Panc1 (cell line): ENCODE data around the gene RAD51D. TPM values are rescaled to one million over a fixed set of nuclear protein-coding genes. Genes with fewer than 3 reads are reported as not detected.

ENCODE experiments used
- ATAC-seq: fragments of 200-7000 bp; cut with Tn5 transposase; 2 replicates; pipeline ENCODE4 v1.9.1; 2020; ENCODE audit warnings: mild to moderate bottlenecking, moderate library complexity
- BruUV-seq: library from RNA; stranded (reverse); fragments of 400-500 nt; replicated peaks from 2 replicates; lab custom pipeline; 2021; lab: Mats Ljungman, UMichigan
- CTCF ChIA-PET: fragments of 300-600 bp; sonication (Branson Sonifier 250); formaldehyde crosslinking; loops from one replicate; lab custom pipeline; 2022; ENCODE audit warnings: antibody characterized with exemption; lab: Charles Lee
- POLR2A ChIA-PET: fragments of 300-600 bp; sonication (Branson Sonifier 250); formaldehyde crosslinking; loops from one replicate; lab custom pipeline; 2022; ENCODE audit warnings: antibody characterized with exemption; lab: Charles Lee
- DNase-seq: peaks from one replicate; pipeline ENCODE4 v3.0.0-alpha.2; 2010; ENCODE audit warnings: low read depth, low spot score
- H3K27ac ChIP-seq: 2 replicates; pipeline ENCODE4 v1.5.1; 2011; ENCODE audit warnings: mild to moderate bottlenecking, low read length, inconsistent platforms
- H3K27me3 ChIP-seq: fragments of 200-500 bp; sonication (Bioruptor generic); 2 replicates; pipeline ENCODE4 v1.6.0; 2014; ENCODE audit warnings: low read length, inconsistent platforms; ENCODE audit not compliant: control insufficient read depth, insufficient read depth
- H3K36me3 ChIP-seq: fragments of 200-500 bp; sonication (Bioruptor generic); 2 replicates; pipeline ENCODE4 v1.5.1; 2014; ENCODE audit warnings: inconsistent platforms, mild to moderate bottlenecking, low read length, moderate library complexity; ENCODE audit not compliant: control insufficient read depth, insufficient read depth
- H3K4me1 ChIP-seq: 2 replicates; pipeline ENCODE4 v1.5.1; 2011; ENCODE audit warnings: inconsistent platforms, mild to moderate bottlenecking, low read length, moderate library complexity; ENCODE audit not compliant: control insufficient read depth, insufficient read depth
- H3K4me3 ChIP-seq, 2 experiments: 2 replicates each; pipeline ENCODE4 v1.5.1; 2011 to 2012; ENCODE audit warnings: low read depth in 2 of 2, low read length in 2 of 2, mild to moderate bottlenecking in 2 of 2, inconsistent platforms in 1 of 2, moderate library complexity in 1 of 2
- H3K9me3 ChIP-seq: fragments of 200-500 bp; sonication (Bioruptor generic); 2 replicates; pipeline ENCODE4 v1.5.1; 2014; ENCODE audit warnings: low read depth, mild to moderate bottlenecking, inconsistent platforms, low read length, moderate library complexity; ENCODE audit not compliant: control insufficient read depth, insufficient read depth
- POLR2AphosphoS5 ChIP-seq: IDR thresholded peaks from 2 replicates; pipeline ENCODE4 v1.6.1; 2012; ENCODE audit warnings: mild to moderate bottlenecking, low read depth, low read length, moderate library complexity
- SIN3A ChIP-seq: IDR thresholded peaks from 2 replicates; pipeline ENCODE4 v1.6.1; 2012; ENCODE audit warnings: low read depth, mild to moderate bottlenecking, low read length, moderate library complexity, borderline replicate concordance; ENCODE audit not compliant: insufficient read depth
- TCF7L2 ChIP-seq: IDR thresholded peaks from 2 replicates; pipeline ENCODE4 v1.6.1; 2011; ENCODE audit warnings: mild to moderate bottlenecking, low read depth, low read length, inconsistent platforms
- in situ Hi-C: cut with HindIII; loops from 2 replicates; pipeline ENCODE4 v1.10.0; 2016; ENCODE audit warnings: low sequenced_read_pairs, low pct_unique_long_range_greater_than_20kb
- intact Hi-C: fragments of 100-400 bp; cut with micrococcal nuclease; formaldehyde crosslinking; loops from one replicate; pipeline ENCODE4 v1.10.0; 2022; ENCODE audit not compliant: unreplicated experiment
- total RNA-seq: library from RNA; stranded (reverse); gene quantifications from one replicate; pipeline ENCODE4 v1.2.1, GENCODE V29; 2021; ENCODE audit not compliant: unreplicated experiment
- TF ChIP-seq, protein P1 (sequence below): fragments of 450-650 bp; IDR thresholded peaks from 2 replicates; pipeline ENCODE4 v1.5.1; 2017; ENCODE audit warnings: mild to moderate bottlenecking
- TF ChIP-seq, protein P2 (sequence below), 2 experiments: IDR thresholded peaks; 2 replicates each; pipeline ENCODE4 v1.6.1; 2011 to 2012; ENCODE audit warnings: low read depth in 2 of 2, control low read depth in 1 of 2, low read length in 1 of 2, mild to moderate bottlenecking in 1 of 2, moderate library complexity in 1 of 2; ENCODE audit not compliant: insufficient read depth in 1 of 2

Gene RAD51D
- total RNA-seq, 1 experiment from 2014 or later = 25.9 TPM

DNA sequence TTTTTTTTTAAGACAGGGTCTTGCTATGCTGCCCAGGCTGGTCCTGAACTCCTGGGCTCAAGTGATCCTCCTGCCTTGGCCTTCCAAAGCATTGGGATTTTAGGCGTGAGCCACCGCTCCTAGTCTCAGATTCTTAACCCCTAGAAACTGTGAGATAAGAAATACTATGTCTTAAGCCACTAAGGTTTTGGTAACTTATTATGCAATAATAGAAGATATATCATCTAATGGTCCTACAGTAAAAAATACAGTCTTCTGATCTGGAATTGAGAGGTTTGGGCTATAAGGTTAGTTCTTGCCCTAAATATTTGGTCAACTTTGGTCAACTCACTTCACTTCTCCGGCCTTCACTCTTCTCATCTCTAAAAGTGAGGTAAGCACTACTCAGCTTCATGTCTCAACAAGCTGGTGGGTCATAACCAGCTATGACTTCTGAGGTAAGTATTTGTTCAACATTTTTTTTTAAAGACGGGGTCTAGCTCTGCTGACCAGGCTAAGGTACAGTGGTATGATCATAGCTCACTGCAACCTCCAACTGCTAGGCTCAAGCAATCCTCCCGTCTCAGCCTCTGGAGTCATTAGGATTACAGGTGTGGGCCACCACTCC lies 14.7 kb downstream of the RAD51D start:
- CTCF ChIA-PET = no interaction called here
- in situ Hi-C loops = no loop called here

GRCh38 chr17:35103271-35103670 lies 16.4 kb downstream of the RAD51D start:
- ChIA-PET CTCF (interaction anchor here (1.6 kb wide), 1 partner anchor 14 kb away, joined by 6 read pairs; no protein-coding TSS in a partner anchor), POLR2A (no interaction called here)
- Histone ChIP-seq H3K4me1 (no peaks in the 10 kb centered on the region), H3K4me3 (no peak overlapping the region), H3K27me3 (no peaks in the 10 kb centered on the region), H3K36me3 (no peaks in the 10 kb centered on the region), H3K9me3 (no peaks in the 10 kb centered on the region), H3K27ac (no peak overlapping the region)
- in situ Hi-C loops (no loop called here), intact Hi-C loops (no loop called here)
- TF ChIP-seq, protein P1, sequence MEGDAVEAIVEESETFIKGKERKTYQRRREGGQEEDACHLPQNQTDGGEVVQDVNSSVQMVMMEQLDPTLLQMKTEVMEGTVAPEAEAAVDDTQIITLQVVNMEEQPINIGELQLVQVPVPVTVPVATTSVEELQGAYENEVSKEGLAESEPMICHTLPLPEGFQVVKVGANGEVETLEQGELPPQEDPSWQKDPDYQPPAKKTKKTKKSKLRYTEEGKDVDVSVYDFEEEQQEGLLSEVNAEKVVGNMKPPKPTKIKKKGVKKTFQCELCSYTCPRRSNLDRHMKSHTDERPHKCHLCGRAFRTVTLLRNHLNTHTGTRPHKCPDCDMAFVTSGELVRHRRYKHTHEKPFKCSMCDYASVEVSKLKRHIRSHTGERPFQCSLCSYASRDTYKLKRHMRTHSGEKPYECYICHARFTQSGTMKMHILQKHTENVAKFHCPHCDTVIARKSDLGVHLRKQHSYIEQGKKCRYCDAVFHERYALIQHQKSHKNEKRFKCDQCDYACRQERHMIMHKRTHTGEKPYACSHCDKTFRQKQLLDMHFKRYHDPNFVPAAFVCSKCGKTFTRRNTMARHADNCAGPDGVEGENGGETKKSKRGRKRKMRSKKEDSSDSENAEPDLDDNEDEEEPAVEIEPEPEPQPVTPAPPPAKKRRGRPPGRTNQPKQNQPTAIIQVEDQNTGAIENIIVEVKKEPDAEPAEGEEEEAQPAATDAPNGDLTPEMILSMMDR = no peak
- TF ChIP-seq, protein P2, sequence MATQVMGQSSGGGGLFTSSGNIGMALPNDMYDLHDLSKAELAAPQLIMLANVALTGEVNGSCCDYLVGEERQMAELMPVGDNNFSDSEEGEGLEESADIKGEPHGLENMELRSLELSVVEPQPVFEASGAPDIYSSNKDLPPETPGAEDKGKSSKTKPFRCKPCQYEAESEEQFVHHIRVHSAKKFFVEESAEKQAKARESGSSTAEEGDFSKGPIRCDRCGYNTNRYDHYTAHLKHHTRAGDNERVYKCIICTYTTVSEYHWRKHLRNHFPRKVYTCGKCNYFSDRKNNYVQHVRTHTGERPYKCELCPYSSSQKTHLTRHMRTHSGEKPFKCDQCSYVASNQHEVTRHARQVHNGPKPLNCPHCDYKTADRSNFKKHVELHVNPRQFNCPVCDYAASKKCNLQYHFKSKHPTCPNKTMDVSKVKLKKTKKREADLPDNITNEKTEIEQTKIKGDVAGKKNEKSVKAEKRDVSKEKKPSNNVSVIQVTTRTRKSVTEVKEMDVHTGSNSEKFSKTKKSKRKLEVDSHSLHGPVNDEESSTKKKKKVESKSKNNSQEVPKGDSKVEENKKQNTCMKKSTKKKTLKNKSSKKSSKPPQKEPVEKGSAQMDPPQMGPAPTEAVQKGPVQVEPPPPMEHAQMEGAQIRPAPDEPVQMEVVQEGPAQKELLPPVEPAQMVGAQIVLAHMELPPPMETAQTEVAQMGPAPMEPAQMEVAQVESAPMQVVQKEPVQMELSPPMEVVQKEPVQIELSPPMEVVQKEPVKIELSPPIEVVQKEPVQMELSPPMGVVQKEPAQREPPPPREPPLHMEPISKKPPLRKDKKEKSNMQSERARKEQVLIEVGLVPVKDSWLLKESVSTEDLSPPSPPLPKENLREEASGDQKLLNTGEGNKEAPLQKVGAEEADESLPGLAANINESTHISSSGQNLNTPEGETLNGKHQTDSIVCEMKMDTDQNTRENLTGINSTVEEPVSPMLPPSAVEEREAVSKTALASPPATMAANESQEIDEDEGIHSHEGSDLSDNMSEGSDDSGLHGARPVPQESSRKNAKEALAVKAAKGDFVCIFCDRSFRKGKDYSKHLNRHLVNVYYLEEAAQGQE (IDR thresholded peaks at IDR 0.05; ENCODE audit: insufficient read depth in 1 of 2, low read depth in 2 of 2, low read length in 1 of 2) = no peak
- TF ChIP-seq POLR2AphosphoS5 (no peak), SIN3A (no peak)
- ATAC-seq (no peak), DNase-seq (no peak)
- BruUV-seq = no TSS peak

More for the DNA sequence above, 14.7 kb downstream of the RAD51D start:
- BruUV-seq = no TSS peak
- DNase-seq (no peak), ATAC-seq (no peak)
- TF ChIP-seq, protein P1 = no peak
- TF ChIP-seq TCF7L2 = no peak
- TF ChIP-seq, protein P2 (IDR thresholded peaks at IDR 0.05; ENCODE audit: insufficient read depth in 1 of 2, low read depth in 2 of 2, low read length in 1 of 2) = no peak
- no peak for TF ChIP-seq POLR2AphosphoS5
- TF ChIP-seq SIN3A = no peak
- Histone ChIP-seq H3K4me1 (no peaks in the 10 kb centered on the region), H3K9me3 (no peaks in the 10 kb centered on the region), H3K27me3 (no peaks in the 10 kb centered on the region), H3K36me3 (no peaks in the 10 kb centered on the region), H3K4me3 (no peak overlapping the region), H3K27ac (no peak overlapping the region)
- POLR2A ChIA-PET = no interaction called here
- intact Hi-C loops = no loop called here
